HepG2 (cell line): Measurements from ENCODE around the gene HDAC8. TPM values are rescaled to one million over a fixed set of nuclear protein-coding genes. Genes with fewer than 3 reads are reported as not detected.

Source experiments
- ARHGAP35 ChIP-seq: sonication (generic); formaldehyde crosslinking; IDR thresholded peaks from 2 replicates; pipeline ENCODE4 v1.9.0; 2022; ENCODE audit warnings: mild to moderate bottlenecking, inconsistent platforms, moderate library complexity, missing genetic modification reagents, borderline replicate concordance
- ARNT ChIP-seq: fragments of 450-650 bp; IDR thresholded peaks from 2 replicates; pipeline ENCODE4 v1.6.1; 2017
- CBX5 ChIP-seq: sonication (generic); formaldehyde crosslinking; IDR thresholded peaks from 2 replicates; pipeline ENCODE4 v1.4.0; 2020; ENCODE audit warnings: missing genetic modification reagents, borderline replicate concordance
- ELF1 ChIP-seq: sonication (generic); formaldehyde crosslinking; IDR thresholded peaks from 2 replicates; pipeline ENCODE4 v1.4.0; 2020; ENCODE audit warnings: missing genetic modification reagents
- GABPB1 ChIP-seq: IDR thresholded peaks from 2 replicates; pipeline ENCODE4 v1.6.1; 2016; ENCODE audit warnings: mild to moderate bottlenecking, missing genetic modification reagents, moderate library complexity, missing compliant biosample characterization
- MATR3 ChIP-seq: sonication (generic); formaldehyde crosslinking; IDR thresholded peaks from 2 replicates; pipeline ENCODE4 v1.4.0; 2020; ENCODE audit warnings: missing genetic modification reagents
- MAX ChIP-seq: IDR thresholded peaks from 2 replicates; pipeline ENCODE4 v1.6.1; 2012; ENCODE audit warnings: inconsistent platforms
- NR1H2 ChIP-seq: sonication (generic); formaldehyde crosslinking; IDR thresholded peaks from 2 replicates; pipeline ENCODE4 v1.8.1; 2022; ENCODE audit warnings: low read depth, missing genetic modification reagents, borderline replicate concordance
- PHF21A ChIP-seq: sonication (generic); formaldehyde crosslinking; IDR thresholded peaks from 2 replicates; pipeline ENCODE4 v1.5.0; 2020; ENCODE audit warnings: mild to moderate bottlenecking, missing genetic modification reagents
- PHF8 ChIP-seq: sonication (generic); formaldehyde crosslinking; IDR thresholded peaks from 2 replicates; pipeline ENCODE4 v1.5.0; 2020; ENCODE audit warnings: missing genetic modification reagents
- RAD51 ChIP-seq: fragments of 450-650 bp; IDR thresholded peaks from 2 replicates; pipeline ENCODE4 v1.6.1; 2016; ENCODE audit warnings: borderline replicate concordance
- RFXAP ChIP-seq: sonication (generic); formaldehyde crosslinking; IDR thresholded peaks from 2 replicates; pipeline ENCODE4 v1.4.0; 2020; ENCODE audit warnings: missing genetic modification reagents, borderline replicate concordance
- SALL2 ChIP-seq: sonication (generic); formaldehyde crosslinking; IDR thresholded peaks from 2 replicates; pipeline ENCODE4 v1.8.1; 2023; ENCODE audit warnings: mild to moderate bottlenecking, missing genetic modification reagents, inconsistent platforms
- SMAD1 ChIP-seq: sonication (generic); formaldehyde crosslinking; IDR thresholded peaks from 2 replicates; pipeline ENCODE4 v1.4.0; 2020; ENCODE audit warnings: missing genetic modification reagents, low read depth, mild to moderate bottlenecking, borderline replicate concordance
- TBX2 ChIP-seq: sonication (generic); formaldehyde crosslinking; IDR thresholded peaks from 2 replicates; pipeline ENCODE4 v1.5.0; 2020; ENCODE audit warnings: missing genetic modification reagents, mild to moderate bottlenecking, borderline replicate concordance
- TCF7 ChIP-seq: sonication (generic); IDR thresholded peaks from 2 replicates; pipeline ENCODE4 v1.6.1; 2016; ENCODE audit warnings: antibody characterized with exemption, low read depth
- ZNF337 ChIP-seq: sonication (generic); formaldehyde crosslinking; IDR thresholded peaks from 2 replicates; pipeline ENCODE4 v1.5.1; 2020; ENCODE audit warnings: missing genetic modification reagents, low read depth, mild to moderate bottlenecking, borderline replicate concordance
- ZNF431 ChIP-seq: sonication (generic); formaldehyde crosslinking; IDR thresholded peaks from 2 replicates; pipeline ENCODE4 v1.9.0; 2022; ENCODE audit warnings: missing genetic modification reagents, low read depth, mild to moderate bottlenecking, borderline replicate concordance
- ZNF589 ChIP-seq: sonication (generic); formaldehyde crosslinking; conservative IDR thresholded peaks from 2 replicates; pipeline ENCODE4 v1.8.0; 2022; ENCODE audit warnings: mild to moderate bottlenecking, moderate library complexity, missing genetic modification reagents
- ZNF691 ChIP-seq: sonication (generic); formaldehyde crosslinking; IDR thresholded peaks from 2 replicates; pipeline ENCODE4 v1.4.0; 2020; ENCODE audit warnings: missing genetic modification reagents, low read depth, mild to moderate bottlenecking, borderline replicate concordance
- polyA plus RNA-seq, 8 experiments: library from polyadenylated mRNA; depleted of rRNA in 3 of 8; stranded (reverse) in 7 of 8; unstranded in 1 of 8; fragments of >200 nt; fragmentation: Illumina TruSeq in 4 of 8; extraction: Trizol in 4 of 8; gene quantifications; 2 replicates each; pipeline versions ENCODE4 v1.2.1 to v1.2.3, GENCODE V29; 2011 to 2016; ENCODE audit warnings: low read depth in 4 of 8, missing spikeins in 1 of 8, mixed read lengths in 1 of 8; ENCODE audit not compliant: insufficient read depth in 1 of 8
- total RNA-seq, 5 experiments: library from RNA; depleted of rRNA; stranded (reverse); fragments of >200 nt; fragmentation: Illumina TruSeq; extraction: Trizol; gene quantifications; 2 replicates each; pipeline ENCODE4 v1.2.3, GENCODE V29; 2016; ENCODE audit warnings: low read depth in 1 of 5
- TF ChIP-seq, protein P1 (sequence below): sonication (generic); formaldehyde crosslinking; IDR thresholded peaks from 2 replicates; pipeline ENCODE4 v1.4.0; 2020; ENCODE audit warnings: missing genetic modification reagents
- TF ChIP-seq, protein P2 (sequence below): sonication (generic); formaldehyde crosslinking; IDR thresholded peaks from 2 replicates; pipeline ENCODE4 v1.4.0; 2020; ENCODE audit warnings: missing genetic modification reagents

HDAC8 gene
- total and polyA plus RNA-seq, 2 of the 13 experiments (the other 11 are each of a cell fraction or from before 2014, with no cell fraction given), result 13.7 to 28.6 TPM

DNA sequence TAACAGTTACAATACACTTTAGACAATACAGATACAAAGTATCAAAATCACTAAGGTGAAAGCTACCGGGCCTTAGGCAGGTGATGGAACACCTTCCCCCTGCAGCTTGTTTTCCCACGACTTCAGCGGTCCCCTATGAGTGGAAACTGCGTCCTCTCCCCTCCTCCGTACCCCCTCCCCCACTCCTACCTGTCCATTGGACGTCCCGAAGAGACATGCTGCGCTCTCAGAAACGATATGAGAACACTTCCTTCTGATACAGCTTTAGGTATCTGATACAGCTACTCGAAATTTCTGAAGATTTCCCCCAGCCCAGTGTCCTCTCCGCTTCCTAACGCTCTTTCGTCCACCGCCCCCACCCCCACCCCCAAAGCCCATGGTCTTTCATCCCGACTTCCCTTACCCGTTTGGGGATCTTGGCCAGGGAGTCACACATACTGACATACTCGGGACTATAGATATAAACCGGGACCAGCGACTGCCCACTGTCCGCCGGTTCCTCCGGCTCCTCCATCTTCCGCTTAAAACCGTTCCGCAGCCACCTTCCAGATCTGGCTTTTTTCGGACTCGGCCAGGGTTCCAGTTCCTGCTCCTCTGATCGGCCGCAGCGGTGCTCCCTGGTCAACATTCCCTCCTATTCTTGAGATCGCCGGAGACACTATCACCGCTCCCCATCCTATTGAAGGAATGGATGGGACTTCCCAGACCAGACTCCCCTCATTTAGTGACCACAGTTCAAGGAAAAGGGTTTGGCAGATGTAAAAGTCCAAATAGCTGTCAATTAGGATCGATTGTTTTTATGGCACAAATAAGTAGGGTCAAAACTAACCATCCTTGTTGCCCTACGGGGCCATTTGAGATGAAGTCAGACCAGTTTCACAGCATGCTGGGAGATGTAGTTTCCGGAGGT is at the start of gene HDAC8 (continued):
- TF ChIP-seq, protein P1, sequence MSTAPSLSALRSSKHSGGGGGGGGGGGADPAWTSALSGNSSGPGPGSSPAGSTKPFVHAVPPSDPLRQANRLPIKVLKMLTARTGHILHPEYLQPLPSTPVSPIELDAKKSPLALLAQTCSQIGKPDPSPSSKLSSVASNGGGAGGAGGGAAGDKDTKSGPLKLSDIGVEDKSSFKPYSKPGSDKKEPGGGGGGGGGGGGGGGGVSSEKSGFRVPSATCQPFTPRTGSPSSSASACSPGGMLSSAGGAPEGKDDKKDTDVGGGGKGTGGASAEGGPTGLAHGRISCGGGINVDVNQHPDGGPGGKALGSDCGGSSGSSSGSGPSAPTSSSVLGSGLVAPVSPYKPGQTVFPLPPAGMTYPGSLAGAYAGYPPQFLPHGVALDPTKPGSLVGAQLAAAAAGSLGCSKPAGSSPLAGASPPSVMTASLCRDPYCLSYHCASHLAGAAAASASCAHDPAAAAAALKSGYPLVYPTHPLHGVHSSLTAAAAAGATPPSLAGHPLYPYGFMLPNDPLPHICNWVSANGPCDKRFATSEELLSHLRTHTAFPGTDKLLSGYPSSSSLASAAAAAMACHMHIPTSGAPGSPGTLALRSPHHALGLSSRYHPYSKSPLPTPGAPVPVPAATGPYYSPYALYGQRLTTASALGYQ (CRISPR knock-in tag), result 0 out of 2 replicates have a peak, but pooled peaks have one; percentile 38
- TF ChIP-seq SALL2 (CRISPR knock-in tag) (no peak), ARHGAP35 (no peak), TCF7 (0 out of 2 replicates have a peak, but pooled peaks have one; percentile 50), NR1H2 (CRISPR knock-in tag) (no peak), MAX (0 out of 2 replicates have a peak, but pooled peaks have one; percentile 15), RAD51 (no peak), ARNT (no peak), GABPB1 (CRISPR knock-in tag) (peak; percentile 82), ZNF337 (CRISPR knock-in tag) (no peak), TBX2 (CRISPR knock-in tag) (no peak), MATR3 (CRISPR knock-in tag) (no peak), ZNF589 (CRISPR knock-in tag) (no peak), ELF1 (CRISPR knock-in tag) (peak; percentile 70), ZNF431 (CRISPR knock-in tag) (no peak), RFXAP (CRISPR knock-in tag) (no peak), PHF21A (CRISPR knock-in tag) (0 out of 2 replicates have a peak, but pooled peaks have one; percentile 18), CBX5 (CRISPR knock-in tag) (no peak), PHF8 (CRISPR knock-in tag) (peak; percentile 51), SMAD1 (CRISPR knock-in tag) (no peak), ZNF691 (CRISPR knock-in tag) (no peak)
- TF ChIP-seq, protein P2, sequence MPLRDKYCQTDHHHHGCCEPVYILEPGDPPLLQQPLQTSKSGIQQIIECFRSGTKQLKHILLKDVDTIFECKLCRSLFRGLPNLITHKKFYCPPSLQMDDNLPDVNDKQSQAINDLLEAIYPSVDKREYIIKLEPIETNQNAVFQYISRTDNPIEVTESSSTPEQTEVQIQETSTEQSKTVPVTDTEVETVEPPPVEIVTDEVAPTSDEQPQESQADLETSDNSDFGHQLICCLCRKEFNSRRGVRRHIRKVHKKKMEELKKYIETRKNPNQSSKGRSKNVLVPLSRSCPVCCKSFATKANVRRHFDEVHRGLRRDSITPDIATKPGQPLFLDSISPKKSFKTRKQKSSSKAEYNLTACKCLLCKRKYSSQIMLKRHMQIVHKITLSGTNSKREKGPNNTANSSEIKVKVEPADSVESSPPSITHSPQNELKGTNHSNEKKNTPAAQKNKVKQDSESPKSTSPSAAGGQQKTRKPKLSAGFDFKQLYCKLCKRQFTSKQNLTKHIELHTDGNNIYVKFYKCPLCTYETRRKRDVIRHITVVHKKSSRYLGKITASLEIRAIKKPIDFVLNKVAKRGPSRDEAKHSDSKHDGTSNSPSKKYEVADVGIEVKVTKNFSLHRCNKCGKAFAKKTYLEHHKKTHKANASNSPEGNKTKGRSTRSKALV (CRISPR knock-in tag), result no peak
- TF ChIP-seq, all 625 proteins: peak for 50
